Left lung (tissue), 10 donors: Measurements from ENCODE around the gene MIOX. TPM values are rescaled to one million over a fixed set of nuclear protein-coding genes. Genes with fewer than 3 reads are reported as not detected.
A peak's percentile ranks its signal among the peaks of the same experiment; 100 is the strongest.

Experiments used
- ATAC-seq: fragments of 200-7000 bp; cut with Tn5 transposase; one replicate; pipeline ENCODE4 v1.9.1; 2020; ENCODE audit warnings: moderate library complexity
- DNase-seq, 4 donors: peaks; one replicate each; pipeline ENCODE4 v3.0.0-alpha.2; 2013 to 2020
- H3K27ac ChIP-seq, 2 donors: fragments of 200-600 bp; sonication (generic) in 1 of 2; one replicate each; pipeline versions ENCODE4 v1.5.0 to v1.8.0; 2020 to 2021
- H3K27me3 ChIP-seq, 2 donors: fragments of 200-600 bp; sonication (generic) in 1 of 2; one replicate each; pipeline versions ENCODE4 v1.5.0 to v1.8.0; 2020 to 2021
- H3K36me3 ChIP-seq, 2 donors: fragments of 200-600 bp; sonication (generic) in 1 of 2; one replicate each; pipeline versions ENCODE4 v1.5.0 to v1.8.0; 2020 to 2021
- H3K4me1 ChIP-seq, 2 donors: fragments of 200-600 bp; one replicate each; pipeline ENCODE4 v1.8.0; 2021
- H3K4me3 ChIP-seq, 2 donors: fragments of 200-600 bp; sonication (generic) in 1 of 2; one replicate each; pipeline versions ENCODE4 v1.5.0 to v1.8.0; 2020 to 2021; ENCODE audit warnings: mild to moderate bottlenecking in 1 of 2
- H3K9me3 ChIP-seq, 2 donors: fragments of 200-600 bp; sonication (generic) in 1 of 2; one replicate each; pipeline versions ENCODE4 v1.5.0 to v1.8.0; 2020 to 2021
- CTCF ChIP-seq, 2 donors: fragments of 200-600 bp; sonication (generic) in 1 of 2; IDR thresholded peaks; one replicate each; pipeline versions ENCODE4 v1.5.0 to v1.8.0; 2021; ENCODE audit warnings: antibody characterized with exemption in 2 of 2
- intact Hi-C, 2 donors: fragments of 100-400 bp; cut with DNase I; formaldehyde crosslinking; loops; one replicate each; pipeline versions ENCODE4 v1.11.2 to v1.14.2; 2022
- polyA plus RNA-seq, 6 donors: library from polyadenylated mRNA; unstranded; fragments of 120-200 nt; gene quantifications; one replicate each; pipeline ENCODE4 v1.2.1, GENCODE V29; 2013; ENCODE audit not compliant: insufficient read length in 6 of 6
- total RNA-seq, 2 donors: library from RNA; stranded (reverse); fragmentation: NEBNext Ultra II Directional; extraction: Animal tissue kit (Norgen Biotek cat#: 25700); gene quantifications; one replicate each; pipeline ENCODE4 v1.2.1, GENCODE V29; 2021
- donor health status: DM: no; HTN: yes; CAD: no.
- donor health status: DM: no; HTN: no; CAD: no.

MIOX gene
- total and polyA plus RNA-seq, 8 donors: 0.12 to 0.27 (median 0.15) TPM; not detected in 3

- no peak for TF ChIP-seq CTCF (IDR thresholded peaks at IDR 0.05)
- H3K36me3 ChIP-seq: peaks cover 0 to 100% of the 10 kb centered on the region in 2 donors
- intact Hi-C loops: no loop called here
- no peak overlapping the region for H3K27ac ChIP-seq
- no peak overlapping the region for H3K4me3 ChIP-seq
- DNase-seq (peak in 1 of 4 donors; percentile 59), ATAC-seq (peak; percentile 76)
- no peaks in the 10 kb centered on the region for H3K27me3 ChIP-seq
- no peaks in the 10 kb centered on the region for H3K4me1 ChIP-seq
- H3K9me3 ChIP-seq: no peaks in the 10 kb centered on the region
Measured at GRCh38 chr22:50460938-50461337, 25.7 kb upstream of the MIOX start.

DNA sequence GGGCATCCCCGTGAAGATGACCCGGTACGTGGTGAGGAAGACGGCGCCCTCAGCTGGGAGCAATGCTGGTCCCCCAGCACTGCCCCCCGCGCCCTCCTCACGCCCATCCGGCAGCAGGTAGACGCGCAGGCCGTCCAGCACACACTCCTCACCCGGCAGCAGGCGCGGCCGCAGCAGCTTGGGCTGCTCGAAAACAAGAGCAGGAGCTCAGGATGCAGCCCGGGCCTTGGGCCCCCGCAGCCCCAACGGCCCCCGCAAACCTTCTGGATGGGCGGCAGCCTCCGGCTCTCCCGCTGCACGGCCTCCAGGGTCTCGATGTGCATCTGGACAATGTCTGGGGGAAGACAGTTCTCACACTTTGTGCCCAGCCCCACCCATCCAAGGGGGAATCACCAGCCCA, 25.1 kb upstream of the MIOX start:
- H3K27me3 ChIP-seq: no peaks in the 10 kb centered on the region

GRCh38 chr22:50461979-50462540, 24.6 kb upstream of the MIOX start:
- no peak for DNase-seq
- Histone ChIP-seq H3K9me3 (no peaks in the 10 kb centered on the region), H3K27ac (no peak overlapping the region), H3K4me1 (no peaks in the 10 kb centered on the region), H3K4me3 (no peak overlapping the region), H3K36me3 (peaks cover 0 to 100% of the 10 kb centered on the region in 2 donors), H3K27me3 (no peaks in the 10 kb centered on the region)
- TF ChIP-seq CTCF (IDR thresholded peaks at IDR 0.05): no peak
- no peak for ATAC-seq
- intact Hi-C loops: no loop called here

More for the DNA sequence above, 25.1 kb upstream of the MIOX start:
- intact Hi-C loops: no loop called here
- DNase-seq (no peak), ATAC-seq (no peak)
- Histone ChIP-seq H3K9me3 (no peaks in the 10 kb centered on the region), H3K4me3 (no peak overlapping the region), H3K27ac (no peak overlapping the region), H3K4me1 (no peaks in the 10 kb centered on the region), H3K36me3 (peaks cover 0 to 100% of the 10 kb centered on the region in 2 donors)
- no peak for TF ChIP-seq CTCF (IDR thresholded peaks at IDR 0.05)

DNA sequence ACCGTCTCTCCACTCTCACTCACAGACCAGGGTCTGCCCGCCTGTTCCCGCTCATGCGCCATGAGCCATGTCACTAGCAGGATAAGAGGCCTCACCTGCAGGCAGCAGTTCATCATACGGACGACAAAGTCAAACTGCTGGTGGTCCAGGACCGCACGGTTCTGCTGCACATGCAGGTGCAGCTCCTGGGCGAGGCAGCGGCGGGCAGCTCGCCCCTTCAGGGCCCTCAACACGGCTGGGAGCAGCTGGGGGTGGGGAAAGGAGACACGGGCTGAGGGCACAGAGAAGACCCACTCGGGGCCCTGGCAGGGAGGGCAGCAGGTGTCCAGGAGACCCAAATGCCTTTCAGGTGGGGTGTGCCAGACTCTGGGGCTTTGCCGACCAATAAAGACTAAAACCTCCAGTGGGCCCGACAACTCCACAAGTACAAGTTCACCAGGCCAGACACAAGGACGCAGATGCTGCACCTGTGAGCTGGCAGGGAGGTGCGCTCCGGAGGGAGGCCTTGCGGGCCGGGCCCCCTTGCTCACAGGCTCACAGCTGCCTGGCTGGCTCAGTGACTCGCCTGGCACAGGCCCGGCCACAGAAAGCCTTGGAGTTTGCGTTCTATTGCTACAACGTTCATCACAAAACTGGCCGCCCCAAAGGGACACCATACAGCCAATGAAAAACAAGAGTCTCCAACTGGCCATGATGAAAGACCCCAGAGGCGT, 23.3 kb upstream of the MIOX start:
- no peak overlapping the region for H3K4me3 ChIP-seq
- no peaks in the 10 kb centered on the region for H3K9me3 ChIP-seq
- DNase-seq (no peak), ATAC-seq (no peak)
- H3K27me3 ChIP-seq: no peaks in the 10 kb centered on the region
- no peak overlapping the region for H3K27ac ChIP-seq
- peaks cover 0 to 100% of the 10 kb centered on the region in 2 donors for H3K36me3 ChIP-seq
- no peak for TF ChIP-seq CTCF (IDR thresholded peaks at IDR 0.05)
- intact Hi-C loops: no loop called here
- H3K4me1 ChIP-seq: no peaks in the 10 kb centered on the region

DNA sequence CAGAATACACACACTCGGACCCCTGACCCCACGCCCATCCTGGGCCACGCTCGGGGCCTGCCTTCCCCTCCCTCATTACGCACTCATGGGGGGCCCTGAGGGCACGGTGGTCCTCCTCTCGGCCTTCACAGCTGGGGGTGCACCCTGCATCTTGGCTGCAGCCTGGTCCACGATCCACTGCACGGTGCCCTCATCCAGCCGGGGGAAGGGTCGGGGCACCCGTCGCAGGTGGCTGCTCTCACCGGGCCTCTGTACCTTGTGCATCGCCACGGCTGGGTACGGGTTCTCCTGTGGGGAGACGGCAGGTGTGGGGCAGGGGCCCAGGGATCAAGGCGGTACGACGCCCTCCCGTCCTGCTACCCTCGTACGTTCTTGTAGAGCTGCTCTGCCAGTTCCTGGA, 22.2 kb upstream of the MIOX start:
- DNase-seq (no peak), ATAC-seq (no peak)
- Histone ChIP-seq H3K4me3 (no peak overlapping the region), H3K27ac (no peak overlapping the region), H3K27me3 (no peaks in the 10 kb centered on the region), H3K4me1 (peaks cover 0 to 4% of the 10 kb centered on the region in 2 donors), H3K36me3 (peaks cover 0 to 89% of the 10 kb centered on the region in 2 donors), H3K9me3 (no peaks in the 10 kb centered on the region)
- intact Hi-C loops: no loop called here
- no peak for TF ChIP-seq CTCF (IDR thresholded peaks at IDR 0.05)
